ENCODE results near the gene BANP.
A peak's percentile ranks its signal among the peaks of the same experiment; 100 is the strongest.
"Not testable (repeated sequence)": the region's sequence is repeated elsewhere in the genome, so short reads cannot be mapped to it uniquely, and the experiment has no call there.

BANP gene

DNA sequence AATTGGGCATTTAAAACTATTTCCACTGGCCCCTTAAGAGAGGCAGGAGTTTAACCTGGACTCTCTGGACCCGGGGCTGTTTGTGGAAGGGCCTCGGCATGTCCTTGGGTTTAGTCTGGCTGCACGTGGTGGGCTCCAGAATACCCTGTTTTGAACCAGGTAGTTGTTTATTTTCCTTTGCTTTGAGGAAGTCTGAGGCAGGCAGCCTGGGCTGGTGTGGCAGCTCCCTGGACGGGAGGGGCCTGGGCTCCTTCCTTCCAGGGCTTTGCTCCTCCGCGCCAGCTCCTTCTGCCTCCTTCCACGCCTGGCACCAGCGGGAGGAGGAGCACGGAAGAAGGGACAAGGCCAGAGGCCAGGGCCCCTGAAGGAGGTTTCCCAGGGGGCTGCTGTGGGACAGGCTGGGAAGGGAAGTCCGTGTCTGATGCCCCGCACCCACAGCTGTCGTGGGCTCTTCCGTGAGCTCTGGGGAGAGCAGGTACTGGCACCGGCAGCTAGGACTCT lies 15.5 kb downstream of the BANP start:
- no peak for DNase-seq (ENCODE audit: low read depth in 2 of 2)

- no peak for DNase-seq (ENCODE audit: low read depth in 2 of 2)
These were observed 17.3 kb downstream of the BANP start for GRCh38 chr16:87968541-87968940.

GRCh38 chr16:87970186-87970585 lies 19.0 kb downstream of the BANP start:
- DNase-seq (ENCODE audit: low read depth in 2 of 2): no peak

DNA sequence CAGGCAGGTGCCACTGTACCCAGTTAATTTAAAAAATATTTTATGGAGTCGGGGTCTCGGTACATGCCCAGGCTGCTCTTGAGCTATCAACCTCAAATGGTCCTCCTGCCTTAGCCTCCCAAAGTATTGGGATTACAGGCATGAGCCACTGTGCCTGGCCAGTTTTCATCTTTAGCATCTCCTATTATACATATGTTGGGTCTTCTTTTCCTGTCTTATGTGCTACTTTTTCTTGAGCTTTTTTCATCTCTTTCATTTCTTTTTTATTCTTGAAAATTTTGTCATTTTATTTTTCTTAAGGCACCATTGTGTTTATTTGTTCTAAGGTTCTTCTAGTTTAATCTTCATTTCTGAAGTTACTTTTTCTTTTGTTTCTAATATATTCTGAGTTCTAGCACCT lies 20.7 kb downstream of the BANP start:
- DNase-seq (ENCODE audit: low read depth in 2 of 2): no peak

DNA sequence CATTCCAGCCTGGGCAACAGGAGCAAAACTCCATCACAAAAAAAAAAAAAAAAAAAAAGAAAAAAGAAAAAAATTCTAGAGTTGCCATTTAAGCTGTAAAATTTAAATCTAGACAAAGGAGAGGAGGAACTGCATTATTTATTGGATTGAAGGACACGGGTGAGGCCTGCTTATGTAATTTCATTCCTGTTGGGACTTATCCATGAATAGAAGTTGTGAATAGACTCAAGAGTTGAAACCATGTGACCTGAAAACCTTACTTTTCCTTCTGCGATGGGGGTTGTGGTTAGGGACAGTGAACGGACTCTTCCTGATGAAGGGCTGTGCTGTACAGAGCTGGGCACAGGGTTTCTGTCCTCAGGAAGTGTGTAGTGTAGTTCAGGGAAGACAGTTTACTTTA lies 22.5 kb downstream of the BANP start:
- DNase-seq (ENCODE audit: low read depth in 2 of 2): no peak

DNA sequence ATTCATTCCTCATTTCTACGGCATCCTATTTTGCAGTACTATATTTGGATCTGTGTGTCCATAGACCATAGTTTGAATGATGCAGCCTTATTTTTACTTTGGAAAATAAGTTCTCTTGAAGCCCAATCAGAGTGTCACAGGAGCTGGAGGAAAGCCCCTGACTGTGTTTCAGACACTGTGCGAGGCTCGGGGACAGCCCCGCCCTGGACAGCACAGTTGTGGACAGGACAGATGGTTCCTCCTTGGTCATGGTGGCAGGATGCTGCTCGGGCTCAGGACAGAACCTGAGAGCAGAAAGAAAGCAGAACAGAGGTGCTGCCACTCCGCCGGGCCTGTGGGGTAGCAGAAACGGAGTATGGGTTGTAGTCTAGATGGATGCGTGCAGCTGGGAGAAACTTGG lies 22.9 kb downstream of the BANP start:
- no peak for DNase-seq (ENCODE audit: low read depth in 2 of 2)

DNA sequence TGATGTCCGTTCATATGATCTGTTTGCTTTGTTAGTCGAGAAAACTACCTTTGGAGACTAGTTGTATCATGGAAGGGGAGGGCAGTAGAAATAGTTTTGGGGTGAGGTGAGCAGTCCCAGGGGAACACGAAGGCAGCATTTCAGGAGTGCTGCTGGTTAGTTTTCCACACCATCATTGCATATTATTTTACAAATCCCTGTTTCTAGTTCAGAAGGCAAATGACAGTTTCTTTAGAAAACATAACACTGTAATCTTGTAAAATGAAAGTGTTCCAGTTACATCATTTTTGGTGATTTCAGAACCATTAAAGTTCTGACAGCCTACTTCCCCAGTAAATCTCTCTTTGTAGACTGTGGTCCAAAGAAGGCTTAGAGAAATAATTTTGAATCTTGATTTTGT lies 25.4 kb downstream of the BANP start:
- DNase-seq (ENCODE audit: low read depth in 2 of 2): no peak

DNA sequence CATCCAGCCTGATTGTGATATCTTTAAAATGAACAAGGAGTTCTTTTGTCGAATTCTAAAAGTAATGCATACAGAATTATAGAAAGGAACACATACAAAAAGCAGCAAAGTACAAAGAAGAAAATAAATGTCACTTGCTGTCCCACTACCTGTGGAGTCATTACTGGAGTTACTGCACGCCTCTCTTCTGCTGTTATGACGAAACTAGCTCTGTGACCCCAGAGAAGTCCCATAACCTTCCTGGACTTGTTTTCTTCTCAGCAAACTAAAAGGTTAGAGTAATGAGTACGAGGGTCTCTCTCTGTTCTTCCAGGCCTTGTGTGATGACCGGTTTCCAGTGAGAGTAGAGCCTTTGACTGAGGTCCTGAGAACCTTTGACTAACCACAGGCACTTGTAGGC lies 26.9 kb downstream of the BANP start:
- no peak for DNase-seq (ENCODE audit: low read depth in 2 of 2)

DNA sequence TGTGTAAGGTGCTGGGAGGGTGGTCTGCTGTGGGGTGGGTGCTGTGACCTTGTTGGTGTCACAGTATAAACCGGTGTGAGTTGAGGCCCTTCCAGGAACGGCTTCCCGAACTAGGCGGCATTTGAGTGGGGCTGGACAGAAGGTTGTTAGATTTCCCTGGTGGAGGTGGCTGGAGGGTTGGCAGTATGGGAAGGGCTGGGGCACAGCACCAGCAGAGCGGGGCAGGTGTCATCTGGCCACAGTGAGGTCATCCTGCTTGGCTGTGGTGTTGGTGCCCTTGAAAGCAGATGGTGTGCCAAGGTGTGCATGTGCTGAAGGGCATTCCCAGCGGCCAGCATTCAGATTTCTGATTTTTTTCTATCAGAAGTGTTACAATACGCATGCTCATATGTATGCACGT lies 28.1 kb downstream of the BANP start:
- no peak for DNase-seq (ENCODE audit: low read depth in 2 of 2)

DNA sequence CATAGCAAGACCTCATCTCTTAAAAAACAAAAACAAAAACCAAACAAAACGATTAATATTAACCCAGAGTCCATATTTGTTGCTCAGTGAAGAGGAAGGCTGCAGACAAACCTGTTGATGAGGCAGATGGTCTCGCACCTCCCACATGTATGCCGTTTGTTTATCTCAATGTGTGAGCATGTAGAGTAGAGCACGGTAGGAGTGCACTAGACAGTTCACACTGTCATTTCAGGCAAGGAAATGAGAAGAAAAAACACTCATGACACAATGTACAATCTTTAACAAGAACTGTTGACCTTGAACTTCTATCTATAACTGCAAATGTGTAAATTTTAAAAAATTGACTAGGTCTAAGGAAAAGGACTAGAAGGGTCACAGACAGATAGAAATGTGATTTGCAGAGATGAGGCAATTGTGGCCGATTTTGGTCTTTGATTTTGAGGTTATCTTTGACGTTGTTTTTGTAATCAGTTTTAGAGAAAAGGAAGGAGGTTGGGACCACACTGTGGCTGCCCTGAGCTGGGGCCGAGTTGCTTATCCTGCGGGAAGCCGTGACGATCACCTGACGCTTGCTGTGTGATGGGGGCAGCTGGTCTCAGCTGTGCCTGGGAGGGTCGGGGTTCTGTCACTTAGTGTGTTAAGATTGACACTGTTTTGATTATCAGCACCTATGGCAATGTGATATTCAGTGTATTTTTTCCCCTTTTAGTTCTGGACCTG lies 28.8 kb downstream of the BANP start:
- not testable (repeated sequence) for DNase-seq (ENCODE audit: low read depth in 2 of 2)

DNA sequence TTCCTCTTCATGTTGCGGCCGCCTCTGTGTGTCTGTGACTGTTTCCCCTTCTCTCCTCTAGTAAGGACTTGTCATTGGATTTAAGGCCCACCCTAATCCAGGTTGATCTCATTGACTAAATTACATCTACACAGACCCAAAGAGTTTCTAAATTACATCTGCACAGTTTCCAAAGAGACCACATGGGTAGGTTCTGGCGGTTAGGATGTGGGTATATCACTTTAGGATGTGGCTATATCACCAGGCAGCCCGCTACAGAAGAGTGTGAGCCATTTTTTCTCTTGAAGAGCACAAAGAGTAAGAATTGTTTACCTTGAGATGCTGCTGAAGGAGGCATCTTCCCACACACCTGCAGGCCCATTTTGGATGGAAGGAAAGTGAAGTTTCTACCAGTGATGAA lies 30.1 kb downstream of the BANP start:
- not testable (repeated sequence) for DNase-seq (ENCODE audit: low read depth in 2 of 2)

- no peak for DNase-seq (ENCODE audit: low read depth in 2 of 2)
These were observed 31.4 kb downstream of the BANP start for GRCh38 chr16:87982581-87983041.

- not testable (repeated sequence) for DNase-seq (ENCODE audit: low read depth in 2 of 2)
These were observed 32.0 kb downstream of the BANP start for GRCh38 chr16:87983072-87983736.

DNA sequence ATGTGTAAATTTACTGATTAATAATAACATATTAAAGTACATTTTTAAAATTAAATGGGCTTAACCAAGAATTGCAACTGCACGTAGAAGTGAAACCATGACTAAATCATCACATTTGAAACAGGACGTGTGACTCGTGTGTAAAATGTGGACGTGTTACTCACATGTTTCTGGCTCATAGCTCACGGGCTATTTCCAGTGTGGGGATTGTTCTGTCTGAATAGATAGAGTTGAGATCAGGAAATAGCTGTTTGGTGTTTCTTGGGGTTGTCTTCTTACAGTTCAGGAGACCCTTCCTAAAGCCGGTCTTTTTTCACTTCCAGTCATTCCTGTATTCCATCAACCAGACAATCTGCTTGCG lies 32.5 kb downstream of the BANP start:
- peak in 1 of 2 donors; percentile 33 for DNase-seq (ENCODE audit: low read depth in 2 of 2)

GRCh38 chr16:87984180-87984579 lies 32.9 kb downstream of the BANP start:
- DNase-seq (ENCODE audit: low read depth in 2 of 2): not testable (repeated sequence)

- DNase-seq (ENCODE audit: low read depth in 2 of 2): no peak
These were observed 33.5 kb downstream of the BANP start for GRCh38 chr16:87984632-87985267.

DNA sequence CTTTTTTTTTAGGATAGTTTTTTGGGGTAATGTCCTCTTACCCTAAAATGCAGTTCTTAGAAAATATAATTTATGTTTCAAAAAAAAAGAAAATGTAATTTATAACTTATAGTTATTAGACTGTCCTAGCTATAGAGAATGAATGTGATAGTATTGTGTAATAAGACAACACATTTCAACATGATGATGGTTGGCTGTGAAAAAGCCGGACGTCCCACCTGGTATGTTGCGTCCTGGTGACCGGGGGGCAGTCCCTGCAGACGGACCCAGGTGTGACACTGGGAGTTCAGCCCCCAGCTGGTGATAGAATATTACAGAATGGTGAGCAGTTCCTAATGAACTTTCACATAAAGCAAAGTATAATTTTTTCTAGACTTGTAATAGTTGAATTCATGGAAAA lies 34.3 kb downstream of the BANP start:
- DNase-seq (ENCODE audit: low read depth in 2 of 2): not testable (repeated sequence)

- peak in 1 of 2 donors; percentile 21 for DNase-seq (ENCODE audit: low read depth in 2 of 2)
These were observed 35.2 kb downstream of the BANP start for GRCh38 chr16:87986361-87986849.

DNA sequence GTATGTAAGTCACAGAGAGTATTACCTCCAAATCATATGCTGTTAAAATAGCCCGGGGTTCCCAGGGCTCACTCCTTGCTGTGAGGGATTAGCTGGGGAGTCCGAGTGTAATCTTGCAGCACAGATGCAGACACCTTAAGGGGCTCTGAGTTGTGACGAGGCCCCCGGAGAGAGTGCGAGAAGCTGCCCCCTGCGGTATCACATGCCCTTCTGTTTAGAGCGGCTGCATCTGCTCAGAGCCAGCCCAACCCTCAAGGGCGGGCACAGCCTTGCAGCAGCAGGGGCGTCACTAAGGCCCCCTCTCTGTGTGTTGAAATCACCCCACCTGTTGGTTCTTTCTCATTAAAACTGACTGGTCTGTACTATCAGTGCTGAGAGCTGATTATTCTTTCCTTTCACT lies 37.4 kb downstream of the BANP start:
- not testable (repeated sequence) for DNase-seq (ENCODE audit: low read depth in 2 of 2)

GRCh38 chr16:87990254-87990653 lies 39.0 kb downstream of the BANP start:
- DNase-seq (ENCODE audit: low read depth in 2 of 2): not testable (repeated sequence)

- not testable (repeated sequence) for DNase-seq (ENCODE audit: low read depth in 2 of 2)
These were observed 40.9 kb downstream of the BANP start for GRCh38 chr16:87992142-87992541.

- DNase-seq (ENCODE audit: low read depth in 2 of 2): no peak
These were observed 42.7 kb downstream of the BANP start for GRCh38 chr16:87993901-87994300.

DNA sequence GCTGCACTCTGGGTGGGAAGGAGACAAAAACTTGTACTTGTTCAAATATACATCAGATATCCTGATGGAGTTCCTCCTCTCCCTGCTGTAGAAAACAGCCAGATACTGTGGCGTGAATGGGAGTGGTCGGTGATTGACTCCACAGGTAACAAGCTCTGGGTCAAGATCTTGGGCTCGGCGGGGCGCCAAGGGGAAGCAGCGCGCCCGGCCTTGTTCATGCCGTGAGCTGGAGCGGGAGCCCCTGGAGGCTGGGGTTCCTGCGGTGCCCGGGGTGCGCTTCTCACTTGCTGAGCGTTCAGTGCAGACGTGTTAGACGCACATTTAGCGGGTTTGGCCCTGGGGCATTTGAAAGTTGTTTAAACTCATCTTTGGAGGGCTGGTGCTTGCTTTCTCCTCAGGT lies 44.4 kb downstream of the BANP start:
- no peak for DNase-seq (ENCODE audit: low read depth in 2 of 2)

Measured in activated CD4-positive, alpha-beta T cell treated with anti-CD3 and anti-CD28 coated beads for 24 hours (primary cell).